HL-60 (cell line): ENCODE data around the gene DDX20.

Source experiments
- DNase-seq, 2 experiments: peaks; one replicate each; pipeline ENCODE4 v3.0.0-alpha.2; 2010 to 2020; ENCODE audit warnings: low read depth in 1 of 2, low spot score in 1 of 2
- H3K27ac ChIP-seq: fragments of 250-450 bp; sonication (Bioruptor Pico); replicated peaks from 2 replicates; pipeline ENCODE4 v1.5.1; 2020; ENCODE audit warnings: mild to moderate bottlenecking, moderate library complexity
- H3K27me3 ChIP-seq: fragments of 250-450 bp; sonication (Bioruptor Pico); 2 replicates; pipeline ENCODE4 v1.5.1; 2021; ENCODE audit warnings: mild to moderate bottlenecking, moderate library complexity; ENCODE audit not compliant: insufficient read depth, poor library complexity, severe bottlenecking
- H3K4me3 ChIP-seq: replicated peaks from 2 replicates; pipeline ENCODE4 v1.5.1; 2011; ENCODE audit warnings: mild to moderate bottlenecking, control low read depth, low read length; ENCODE audit not compliant: insufficient read depth
- GABPA ChIP-seq: IDR thresholded peaks from 2 replicates; pipeline ENCODE4 v1.6.1; 2012; ENCODE audit warnings: low read depth
- POLR2AphosphoS5 ChIP-seq: IDR thresholded peaks from 2 replicates; pipeline ENCODE4 v1.6.1; 2012; ENCODE audit warnings: low read depth
- REST ChIP-seq: IDR thresholded peaks from 2 replicates; pipeline ENCODE4 v1.6.1; 2012; ENCODE audit warnings: low read depth; ENCODE audit not compliant: insufficient replicate concordance
- SPI1 ChIP-seq: IDR thresholded peaks from 2 replicates; pipeline ENCODE4 v1.6.1; 2012; ENCODE audit warnings: low read depth, mild to moderate bottlenecking, borderline replicate concordance
- TF ChIP-seq, protein P1 (sequence below): IDR thresholded peaks from one replicate; pipeline ENCODE4 v1.5.1; 2011; ENCODE audit warnings: low read length, control low read depth, inconsistent platforms; ENCODE audit not compliant: insufficient read depth

Gene DDX20

GRCh38 chr1:111709986-111710385 lies 45.7 kb upstream of the DDX20 start:
- Histone ChIP-seq H3K27me3 (no peaks in the 10 kb centered on the region), H3K27ac (no peak overlapping the region), H3K4me3 (no peak overlapping the region)
- no peak for DNase-seq
- TF ChIP-seq REST, result no peak
- TF ChIP-seq POLR2AphosphoS5, result no peak
- TF ChIP-seq GABPA, result no peak
- TF ChIP-seq SPI1, result no peak
- TF ChIP-seq, protein P1, sequence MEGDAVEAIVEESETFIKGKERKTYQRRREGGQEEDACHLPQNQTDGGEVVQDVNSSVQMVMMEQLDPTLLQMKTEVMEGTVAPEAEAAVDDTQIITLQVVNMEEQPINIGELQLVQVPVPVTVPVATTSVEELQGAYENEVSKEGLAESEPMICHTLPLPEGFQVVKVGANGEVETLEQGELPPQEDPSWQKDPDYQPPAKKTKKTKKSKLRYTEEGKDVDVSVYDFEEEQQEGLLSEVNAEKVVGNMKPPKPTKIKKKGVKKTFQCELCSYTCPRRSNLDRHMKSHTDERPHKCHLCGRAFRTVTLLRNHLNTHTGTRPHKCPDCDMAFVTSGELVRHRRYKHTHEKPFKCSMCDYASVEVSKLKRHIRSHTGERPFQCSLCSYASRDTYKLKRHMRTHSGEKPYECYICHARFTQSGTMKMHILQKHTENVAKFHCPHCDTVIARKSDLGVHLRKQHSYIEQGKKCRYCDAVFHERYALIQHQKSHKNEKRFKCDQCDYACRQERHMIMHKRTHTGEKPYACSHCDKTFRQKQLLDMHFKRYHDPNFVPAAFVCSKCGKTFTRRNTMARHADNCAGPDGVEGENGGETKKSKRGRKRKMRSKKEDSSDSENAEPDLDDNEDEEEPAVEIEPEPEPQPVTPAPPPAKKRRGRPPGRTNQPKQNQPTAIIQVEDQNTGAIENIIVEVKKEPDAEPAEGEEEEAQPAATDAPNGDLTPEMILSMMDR, result no peak

DNA sequence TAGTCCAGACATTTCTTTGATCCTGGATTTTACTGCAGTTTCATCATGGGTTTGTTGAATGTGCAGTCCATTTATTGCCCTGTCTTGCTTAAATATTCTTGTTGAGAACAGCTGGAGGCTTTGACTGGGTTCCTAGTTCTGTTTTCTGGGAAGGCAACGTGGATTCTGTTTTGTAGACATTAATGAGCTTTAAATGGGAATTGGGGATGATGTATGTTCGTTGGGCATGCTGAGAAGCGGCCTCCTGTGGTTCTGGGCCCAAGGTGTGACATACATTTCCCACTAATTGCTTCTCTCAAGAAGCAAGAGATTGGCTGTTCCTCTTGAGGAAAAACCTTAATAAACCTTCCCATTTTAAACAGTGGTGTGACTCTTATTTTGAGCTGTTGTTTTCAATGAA lies 39.4 kb upstream of the DDX20 start:
- no peak overlapping the region for H3K4me3 ChIP-seq
- H3K27ac ChIP-seq, result no peak overlapping the region
- no peak for DNase-seq
- no peaks in the 10 kb centered on the region for H3K27me3 ChIP-seq
- TF ChIP-seq POLR2AphosphoS5, result no peak
- TF ChIP-seq, protein P1, result no peak
- TF ChIP-seq REST, result no peak
- TF ChIP-seq SPI1, result no peak
- no peak for TF ChIP-seq GABPA

DNA sequence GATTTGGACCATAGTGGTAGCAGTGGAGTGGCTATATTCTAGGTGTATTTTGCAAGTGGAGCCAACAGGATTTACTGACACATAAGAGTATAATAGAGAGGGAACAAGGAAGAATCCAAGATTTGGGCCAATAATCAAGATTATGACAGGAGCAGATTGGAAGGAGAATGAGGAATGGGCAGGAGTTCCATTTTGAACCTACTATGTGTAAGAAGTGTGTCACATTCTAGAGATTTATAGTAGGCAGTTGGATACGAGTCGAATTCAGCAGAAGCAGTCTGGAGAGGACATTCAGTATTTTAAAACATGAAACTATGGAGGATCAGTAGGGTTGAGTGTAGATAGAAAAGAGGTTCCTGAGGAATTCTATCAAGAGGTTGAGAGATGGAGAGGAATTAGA lies 38.3 kb upstream of the DDX20 start:
- no peak for DNase-seq
- Histone ChIP-seq H3K27me3 (no peaks in the 10 kb centered on the region), H3K27ac (no peak overlapping the region), H3K4me3 (no peak overlapping the region)
- TF ChIP-seq REST, result no peak
- TF ChIP-seq, protein P1, result no peak
- TF ChIP-seq SPI1, result no peak
- TF ChIP-seq GABPA, result no peak
- TF ChIP-seq POLR2AphosphoS5, result no peak
